B cell (primary cell): ENCODE data around the gene CRYBA4. TPM values are rescaled to one million over a fixed set of nuclear protein-coding genes. Genes with fewer than 3 reads are reported as not detected.

Source experiments
- ATAC-seq: fragments of 200-7000 bp; cut with Tn5 transposase; one replicate; pipeline ENCODE4 v1.10.0; 2021; ENCODE audit warnings: low read depth, mild to moderate bottlenecking, moderate number of reproducible peaks, moderate library complexity
- CTCF ChIA-PET: fragments of 350-600 bp; sonication (Branson Sonifier 250); formaldehyde crosslinking; loops from one replicate; lab custom pipeline; 2021; ENCODE audit warnings: antibody characterized with exemption, inconsistent platforms; lab: Charles Lee
- POLR2A ChIA-PET: fragments of 350-600 bp; sonication (Branson Sonifier 250); formaldehyde crosslinking; loops from one replicate; lab custom pipeline; 2021; ENCODE audit warnings: antibody characterized with exemption; lab: Charles Lee
- DNase-seq: peaks from one replicate; pipeline ENCODE4 v3.0.0; 2013
- H2AFZ ChIP-seq: 2 replicates; pipeline ENCODE4 v1.6.1; 2012; ENCODE audit warnings: mild to moderate bottlenecking, low read depth, low read length; ENCODE audit not compliant: insufficient read depth, poor library complexity, severe bottlenecking
- H3K27ac ChIP-seq, 2 donors: 1 replicate in 1 of 2; 2 replicates in 1 of 2; pipeline ENCODE4 v1.5.1; 2012 to 2013; ENCODE audit warnings: low read length in 2 of 2, mild to moderate bottlenecking in 2 of 2, moderate library complexity in 1 of 2
- H3K27me3 ChIP-seq, 4 experiments: fragments of 200-600 bp in 1 of 4; sonication (generic) in 1 of 4; replicated peaks in 1 of 4; 1 replicate in 2 of 4; 2 replicates in 2 of 4; pipeline versions ENCODE4 v1.6.1 to v1.7.0; 2013 to 2016; ENCODE audit warnings: low read length in 3 of 4, mild to moderate bottlenecking in 2 of 4, mixed read lengths in 1 of 4, moderate library complexity in 1 of 4; ENCODE audit not compliant: insufficient read depth in 4 of 4, control insufficient read depth in 3 of 4; ENCODE audit errors: control extremely low read depth in 1 of 4
- H3K36me3 ChIP-seq, 2 experiments: replicated peaks in 1 of 2; 1 replicate in 1 of 2; 2 replicates in 1 of 2; pipeline versions ENCODE4 v1.6.1 to v1.7.1; 2013; ENCODE audit warnings: low read length in 1 of 2; ENCODE audit not compliant: insufficient read depth in 2 of 2, control insufficient read depth in 1 of 2; ENCODE audit errors: control extremely low read depth in 1 of 2, extremely low read depth in 1 of 2
- H3K4me1 ChIP-seq, 2 donors: fragments of 200-600 bp in 1 of 2; sonication (generic) in 1 of 2; 1 replicate in 1 of 2; 2 replicates in 1 of 2; pipeline versions ENCODE4 v1.5.1 to v1.6.1; 2013 to 2017; ENCODE audit warnings: low read length in 2 of 2; ENCODE audit not compliant: control insufficient read depth in 2 of 2, insufficient read depth in 2 of 2
- H3K4me2 ChIP-seq: replicated peaks from 2 replicates; pipeline ENCODE3; 2012; ENCODE audit warnings: mild to moderate bottlenecking, low read depth, low read length; ENCODE audit not compliant: poor library complexity, severe bottlenecking
- H3K4me3 ChIP-seq, 5 experiments: fragments of 200-600 bp in 1 of 5; sonication (generic) in 1 of 5; 1 replicate in 3 of 5; 2 replicates in 2 of 5; pipeline versions ENCODE4 v1.5.1 to v1.7.0; 2011 to 2016; ENCODE audit warnings: low read length in 4 of 5, mild to moderate bottlenecking in 4 of 5, low read depth in 2 of 5, control low read depth in 1 of 5, moderate library complexity in 1 of 5; ENCODE audit not compliant: insufficient read depth in 1 of 5; ENCODE audit errors: control extremely low read depth in 1 of 5, extremely low read depth in 1 of 5
- H3K79me2 ChIP-seq: fragments of 200-600 bp; sonication (generic); one replicate; pipeline ENCODE4 v1.6.0; 2016; ENCODE audit warnings: low read length; ENCODE audit not compliant: control insufficient read depth, insufficient read depth
- H3K9ac ChIP-seq: fragments of 200-600 bp; sonication (generic); 2 replicates; pipeline ENCODE4 v1.6.1; 2017; ENCODE audit warnings: mild to moderate bottlenecking, low read length, moderate library complexity
- H3K9me3 ChIP-seq, 3 donors: one replicate each; pipeline versions ENCODE4 v1.6.1 to v1.7.1; 2013; ENCODE audit warnings: low read length in 2 of 3; ENCODE audit not compliant: control insufficient read depth in 2 of 3, insufficient read depth in 1 of 3; ENCODE audit errors: control extremely low read depth in 1 of 3
- H4K20me1 ChIP-seq: 2 replicates; pipeline ENCODE4 v1.6.0; 2012; ENCODE audit warnings: mild to moderate bottlenecking, low read length; ENCODE audit not compliant: insufficient read depth, control insufficient read depth, poor library complexity, severe bottlenecking
- H3K27ac Mint-ChIP-seq: one replicate; pipeline ENCODE4 v1.8.0; 2021; ENCODE audit warnings: mixed read lengths
- H3K27me3 Mint-ChIP-seq: one replicate; pipeline ENCODE4 v1.8.0; 2021; ENCODE audit warnings: mixed read lengths
- H3K4me1 Mint-ChIP-seq: one replicate; pipeline ENCODE4 v1.8.0; 2021; ENCODE audit warnings: mixed read lengths
- H3K4me3 Mint-ChIP-seq: one replicate; pipeline ENCODE4 v1.8.0; 2021; ENCODE audit warnings: mixed read lengths
- H3K9me3 Mint-ChIP-seq: one replicate; pipeline ENCODE4 v1.8.0; 2022; ENCODE audit warnings: mixed read lengths; ENCODE audit not compliant: insufficient read depth
- EZH2 ChIP-seq: IDR thresholded peaks from 2 replicates; pipeline ENCODE4 v1.6.1; 2012; ENCODE audit warnings: borderline replicate concordance, low read depth, mild to moderate bottlenecking, moderate library complexity, low read length; ENCODE audit not compliant: insufficient read depth, poor library complexity, severe bottlenecking
- WGBS: methylation state at CpG from one replicate; pipeline ENCODE4 v1.1.5; 2013; ENCODE audit warnings: missing lambda C conversion rate; ENCODE audit not compliant: insufficient coverage; 5-methylcytosine and 5-hydroxymethylcytosine counted together
- intact Hi-C: fragments of 100-400 bp; cut with micrococcal nuclease; formaldehyde crosslinking; loops from one replicate; pipeline ENCODE4 v1.10.0; 2022
- polyA plus RNA-seq: library from polyadenylated mRNA; depleted of rRNA; stranded (reverse); fragments of >200 nt; gene quantifications from 2 replicates; pipeline ENCODE4 v1.2.3, GENCODE V29; 2012
- total RNA-seq, 2 donors: library from RNA; stranded (reverse); fragments of 120-200 nt in 1 of 2; gene quantifications; 1 replicate in 1 of 2; 2 replicates in 1 of 2; pipeline versions ENCODE4 v1.2.3 to v1.2.4, GENCODE V29; 2013 to 2022
- TF ChIP-seq, protein P1 (sequence below): fragments of 200-600 bp; IDR thresholded peaks from one replicate; pipeline ENCODE4 v1.8.0; 2022; ENCODE audit warnings: antibody characterized with exemption, mild to moderate bottlenecking

CRYBA4 gene
- total and polyA plus RNA-seq, 2 donors (not counting 1 experiment from before 2014, with no cell fraction given) = not detected

DNA sequence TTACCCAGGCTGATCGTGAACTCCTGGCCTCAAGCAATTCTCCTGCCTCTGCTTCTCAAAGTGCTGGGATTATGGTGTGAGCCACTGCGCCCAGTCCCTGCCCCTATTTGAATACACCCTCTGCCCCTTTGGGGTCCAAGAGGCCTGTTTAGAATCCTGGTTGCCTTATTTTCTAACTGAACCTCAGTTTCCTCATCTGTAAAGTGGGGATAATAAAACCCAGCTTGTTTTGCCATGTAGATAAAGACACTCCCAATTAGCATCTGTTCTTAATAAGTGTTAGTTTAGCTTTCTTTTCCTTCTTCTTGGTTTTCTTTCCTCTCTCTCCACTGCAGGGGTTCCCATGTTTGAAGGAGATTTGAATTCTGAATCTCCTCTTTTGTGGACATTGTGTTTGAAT, 40.4 kb downstream of the CRYBA4 start:
- peaks cover 35 to 50% of the 10 kb centered on the region in 2 donors for H3K4me1 ChIP-seq
- CTCF ChIA-PET = interaction anchor here (0.8 to 2.6 kb wide), 3 partner anchors 9 to 159 kb away, joined by 3 to 8 read pairs (median 7); no protein-coding TSS in a partner anchor
- no peak for TF ChIP-seq EZH2
- TF ChIP-seq, protein P1, sequence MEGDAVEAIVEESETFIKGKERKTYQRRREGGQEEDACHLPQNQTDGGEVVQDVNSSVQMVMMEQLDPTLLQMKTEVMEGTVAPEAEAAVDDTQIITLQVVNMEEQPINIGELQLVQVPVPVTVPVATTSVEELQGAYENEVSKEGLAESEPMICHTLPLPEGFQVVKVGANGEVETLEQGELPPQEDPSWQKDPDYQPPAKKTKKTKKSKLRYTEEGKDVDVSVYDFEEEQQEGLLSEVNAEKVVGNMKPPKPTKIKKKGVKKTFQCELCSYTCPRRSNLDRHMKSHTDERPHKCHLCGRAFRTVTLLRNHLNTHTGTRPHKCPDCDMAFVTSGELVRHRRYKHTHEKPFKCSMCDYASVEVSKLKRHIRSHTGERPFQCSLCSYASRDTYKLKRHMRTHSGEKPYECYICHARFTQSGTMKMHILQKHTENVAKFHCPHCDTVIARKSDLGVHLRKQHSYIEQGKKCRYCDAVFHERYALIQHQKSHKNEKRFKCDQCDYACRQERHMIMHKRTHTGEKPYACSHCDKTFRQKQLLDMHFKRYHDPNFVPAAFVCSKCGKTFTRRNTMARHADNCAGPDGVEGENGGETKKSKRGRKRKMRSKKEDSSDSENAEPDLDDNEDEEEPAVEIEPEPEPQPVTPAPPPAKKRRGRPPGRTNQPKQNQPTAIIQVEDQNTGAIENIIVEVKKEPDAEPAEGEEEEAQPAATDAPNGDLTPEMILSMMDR = no peak
- 100% methylated on average over 1 of the region's 2 CpGs for WGBS
- no peak overlapping the region for H3K4me2 ChIP-seq
- no peaks in the 10 kb centered on the region for H3K36me3 ChIP-seq
- no peaks in the 10 kb centered on the region for H3K79me2 ChIP-seq
- Mint-ChIP-seq H3K9me3 (no peaks in the 10 kb centered on the region), H3K4me1 (peaks cover 55% of the 10 kb centered on the region), H3K27me3 (peaks cover 12% of the 10 kb centered on the region), H3K4me3 (no peak overlapping the region), H3K27ac (peak overlapping the region; percentile 1)
- H3K27ac ChIP-seq = no peak overlapping the region
- no peak overlapping the region for H2AFZ ChIP-seq
- no peak overlapping the region for H3K9ac ChIP-seq
- no peak overlapping the region for H3K4me3 ChIP-seq
- POLR2A ChIA-PET = interaction anchor here (1.1 kb wide), 1 partner anchor 9 kb away, joined by 3 read pairs; no protein-coding TSS in a partner anchor
- intact Hi-C loops = no loop called here
- DNase-seq = no peak
- H4K20me1 ChIP-seq = no peaks in the 10 kb centered on the region
- no peak for ATAC-seq
- H3K9me3 ChIP-seq = no peaks in the 10 kb centered on the region
- H3K27me3 ChIP-seq = peaks cover 0 to 23% (median 10%) of the 10 kb centered on the region in 4 experiments

DNA sequence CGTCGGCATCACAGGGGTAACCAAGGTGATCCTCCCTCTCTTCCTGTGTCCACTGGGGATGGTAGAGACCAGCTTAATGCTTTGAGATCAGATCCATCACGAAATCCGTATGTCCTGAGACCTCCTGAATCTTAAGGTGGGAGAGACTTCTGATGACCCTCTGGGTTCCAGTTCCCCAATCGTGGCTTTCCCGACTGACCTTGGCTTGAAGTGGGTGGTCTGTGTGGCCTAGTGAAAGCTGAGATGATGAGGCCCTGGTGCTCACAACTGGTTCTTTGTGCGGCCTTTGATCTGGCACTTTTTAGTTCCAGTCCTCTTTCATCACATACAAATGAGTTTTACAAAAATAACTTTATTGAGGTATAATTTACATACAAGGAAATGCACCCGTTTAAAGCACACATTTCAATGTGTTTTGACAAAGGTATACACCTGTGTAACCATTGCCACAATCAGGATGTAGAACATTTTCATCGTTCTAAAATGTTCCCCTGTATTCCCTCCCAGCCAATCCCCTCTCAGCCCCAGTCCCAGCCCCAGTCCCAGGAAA, 41.7 kb downstream of the CRYBA4 start:
- Mint-ChIP-seq H3K27ac (peak overlapping the region; percentile 84), H3K27me3 (peaks cover 3% of the 10 kb centered on the region), H3K9me3 (no peaks in the 10 kb centered on the region), H3K4me3 (peak overlapping the region; percentile 63), H3K4me1 (peaks cover 54% of the 10 kb centered on the region)
- Histone ChIP-seq H3K27ac (no peak overlapping the region), H3K79me2 (no peaks in the 10 kb centered on the region), H3K36me3 (no peaks in the 10 kb centered on the region), H3K9ac (no peak overlapping the region), H3K4me3 (no peak overlapping the region), H3K27me3 (peaks cover 0 to 10% (median 3%) of the 10 kb centered on the region in 4 experiments), H3K4me2 (peak overlapping the region; percentile 29), H2AFZ (no peak overlapping the region), H4K20me1 (no peaks in the 10 kb centered on the region), H3K4me1 (peaks cover 33 to 50% of the 10 kb centered on the region in 2 donors), H3K9me3 (no peaks in the 10 kb centered on the region)
- ChIA-PET CTCF (interaction anchor here (0.7 to 2.6 kb wide), 4 partner anchors 9 to 75 kb away, joined by 3 to 18 read pairs (median 11); no protein-coding TSS in a partner anchor), POLR2A (interaction anchor here (0.6 kb wide), 1 partner anchor 182 kb away, joined by 3 read pairs; no protein-coding TSS in a partner anchor)
- no peak for DNase-seq
- 69% methylated on average over 4 of the region's 9 CpGs for WGBS
- no peak for TF ChIP-seq EZH2
- TF ChIP-seq, protein P1 = no peak
- intact Hi-C loops = no loop called here
- no peak for ATAC-seq
